KOPT-K1 (cell line): ENCODE results near the gene HES5.

ENCODE experiments used
- H3K27ac ChIP-seq: fragments of 200-600 bp; sonication (generic); 2 replicates; pipeline ENCODE4 v1.5.1; 2016; ENCODE audit warnings: antibody characterized with exemption, mild to moderate bottlenecking, low read depth, low read length; ENCODE audit not compliant: poor library complexity, severe bottlenecking
- H3K36me3 ChIP-seq: fragments of 200-600 bp; sonication (generic); 2 replicates; pipeline ENCODE4 v1.5.1; 2017; ENCODE audit warnings: antibody characterized with exemption, mild to moderate bottlenecking, low read length, moderate library complexity; ENCODE audit not compliant: insufficient read depth
- H3K9me3 ChIP-seq: fragments of 200-600 bp; sonication (generic); 2 replicates; pipeline ENCODE4 v1.5.1; 2017; ENCODE audit warnings: antibody characterized with exemption, low read length, mild to moderate bottlenecking; ENCODE audit not compliant: insufficient read depth, poor library complexity, severe bottlenecking

HES5 gene

DNA sequence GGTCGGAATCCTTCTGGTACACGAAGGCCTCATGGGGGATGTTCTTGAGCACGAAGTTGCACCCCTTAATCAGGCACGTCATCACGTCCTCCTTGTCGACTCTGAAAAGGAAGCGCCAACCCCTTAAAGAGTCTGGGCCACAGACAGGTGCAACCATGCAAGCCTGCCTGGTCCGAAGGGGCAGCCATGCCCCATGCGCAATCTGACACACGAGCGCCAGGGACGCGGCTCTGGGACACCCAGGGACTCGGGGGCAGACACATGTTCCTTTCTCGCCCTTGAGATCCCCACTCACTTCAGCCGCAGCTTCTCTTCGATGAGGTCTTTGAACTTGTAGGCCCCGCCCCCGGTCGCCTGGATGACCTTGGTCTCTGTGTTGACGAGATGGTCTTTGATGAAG, 9.3 kb downstream of the HES5 start:
- peaks cover 75% of the 10 kb centered on the region for H3K36me3 ChIP-seq
- H3K9me3 ChIP-seq = no peaks in the 10 kb centered on the region
- no peak overlapping the region for H3K27ac ChIP-seq

DNA sequence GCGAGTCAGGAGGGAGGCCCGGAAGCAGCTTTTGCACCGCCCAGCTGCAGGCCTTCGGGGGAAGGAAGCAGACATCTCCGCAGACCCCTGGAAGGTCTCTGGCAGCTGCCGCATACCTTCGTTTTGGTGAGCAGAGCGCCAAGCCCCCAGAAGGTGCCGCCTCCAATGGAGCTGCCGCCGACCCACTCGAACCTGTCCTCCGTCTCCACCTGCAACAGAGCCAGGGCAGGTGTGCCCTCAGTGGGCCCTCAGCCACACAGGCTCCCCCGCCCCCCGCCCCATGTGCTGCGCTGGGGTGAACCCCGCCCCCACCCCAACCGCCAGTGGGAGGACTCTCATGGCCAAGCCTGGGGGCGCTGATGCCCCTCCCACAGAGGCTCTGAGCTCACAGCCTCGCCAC, 9.9 kb downstream of the HES5 start:
- Histone ChIP-seq H3K27ac (no peak overlapping the region), H3K9me3 (no peaks in the 10 kb centered on the region), H3K36me3 (peaks cover 81% of the 10 kb centered on the region)

DNA sequence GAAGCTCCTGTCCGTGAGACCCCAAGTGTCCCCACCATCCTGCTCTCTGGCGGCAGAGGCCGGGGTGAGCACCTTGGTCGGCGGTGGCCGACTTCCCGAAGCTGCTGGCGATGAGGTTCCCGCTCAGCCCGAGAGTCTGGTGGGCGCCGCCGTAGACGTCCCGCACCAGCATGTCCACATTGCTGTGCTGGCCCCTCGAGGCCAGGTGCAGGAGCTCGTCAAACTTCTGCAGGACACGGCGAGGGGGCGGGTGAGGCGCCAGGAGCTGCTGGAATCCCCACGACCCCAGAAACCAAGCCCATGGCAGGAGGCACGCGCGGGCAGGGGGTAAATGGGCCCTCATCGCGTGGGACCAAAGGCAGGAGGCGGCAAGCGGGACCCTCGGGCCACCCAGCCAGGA, 10.3 kb downstream of the HES5 start:
- H3K36me3 ChIP-seq = peaks cover 85% of the 10 kb centered on the region
- no peak overlapping the region for H3K27ac ChIP-seq
- H3K9me3 ChIP-seq = no peaks in the 10 kb centered on the region

DNA sequence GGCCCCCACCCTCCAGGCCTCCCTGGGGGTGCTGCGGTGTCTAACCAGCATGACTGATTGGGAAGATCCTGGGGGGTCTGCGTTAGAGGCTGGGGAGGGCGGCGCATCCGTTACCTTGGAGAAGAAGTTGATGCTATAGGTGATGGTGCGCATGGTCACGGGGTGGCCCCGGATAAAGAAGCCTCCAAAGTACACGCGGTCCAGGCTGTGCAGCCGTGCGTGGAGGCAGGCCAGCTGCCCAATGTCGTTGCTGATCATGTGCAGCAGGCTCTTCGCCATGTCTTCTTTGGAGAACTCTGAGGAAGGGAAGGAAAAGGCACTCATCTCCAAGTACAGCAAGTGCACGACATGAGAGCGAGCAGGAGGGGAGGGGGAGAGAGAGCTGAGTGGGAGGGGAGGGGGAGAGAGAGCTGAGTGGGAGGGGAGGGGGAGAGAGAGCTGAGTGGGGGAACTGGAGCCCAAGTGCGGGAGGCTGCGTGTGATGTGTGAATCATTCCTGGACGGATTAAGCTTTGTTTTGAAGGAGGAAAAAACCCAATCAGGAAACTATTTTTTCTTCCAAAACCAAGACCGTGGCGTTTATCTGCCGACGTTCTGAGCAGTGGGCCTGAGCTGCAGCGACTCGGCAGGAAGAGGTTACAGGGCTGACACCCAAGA, 10.9 kb downstream of the HES5 start:
- H3K9me3 ChIP-seq = no peaks in the 10 kb centered on the region
- H3K36me3 ChIP-seq = peaks cover 89% of the 10 kb centered on the region
- no peak overlapping the region for H3K27ac ChIP-seq

DNA sequence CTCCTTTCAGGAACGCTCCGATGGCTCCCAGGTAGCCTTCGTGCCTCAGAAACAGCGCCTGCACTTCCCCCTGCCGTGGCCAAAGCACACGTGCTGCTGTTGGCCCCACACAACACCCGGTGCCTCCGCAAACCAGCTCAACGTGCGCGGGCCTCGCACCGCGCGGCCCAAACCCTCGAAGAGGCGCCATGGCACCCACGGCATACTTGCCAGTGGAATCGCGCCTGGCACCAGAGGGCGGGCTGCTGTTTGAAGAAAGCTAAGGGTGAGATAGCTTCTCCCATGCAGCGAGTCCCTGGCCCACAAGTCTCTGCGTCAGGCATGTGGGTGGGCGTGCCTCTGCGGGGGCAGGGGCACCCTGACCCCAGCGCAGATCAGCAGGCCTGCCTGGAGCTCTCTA, 11.5 kb downstream of the HES5 start:
- Histone ChIP-seq H3K9me3 (no peaks in the 10 kb centered on the region), H3K27ac (no peak overlapping the region), H3K36me3 (peaks cover 95% of the 10 kb centered on the region)

DNA sequence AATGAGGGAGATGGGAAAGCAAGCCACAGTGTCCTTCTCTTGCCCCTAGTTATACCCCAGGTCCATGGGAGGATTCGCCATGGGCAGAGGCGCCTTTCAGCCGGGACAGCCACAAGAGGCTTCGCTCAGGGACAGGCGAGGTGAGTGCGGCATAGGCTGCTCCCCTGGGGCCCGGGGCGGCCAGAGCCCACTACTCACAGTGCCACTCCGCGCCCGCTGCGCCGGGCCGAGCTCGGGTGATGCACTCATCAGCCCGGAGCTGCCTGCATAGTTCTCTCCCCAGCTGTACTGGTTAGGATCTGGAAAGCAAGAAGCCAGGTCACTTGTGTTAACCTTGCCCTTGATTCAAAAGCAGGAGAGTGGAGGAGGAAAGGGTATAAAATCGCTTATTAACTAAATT, 12.1 kb downstream of the HES5 start:
- Histone ChIP-seq H3K9me3 (no peaks in the 10 kb centered on the region), H3K27ac (no peak overlapping the region), H3K36me3 (peaks cover 95% of the 10 kb centered on the region)

DNA sequence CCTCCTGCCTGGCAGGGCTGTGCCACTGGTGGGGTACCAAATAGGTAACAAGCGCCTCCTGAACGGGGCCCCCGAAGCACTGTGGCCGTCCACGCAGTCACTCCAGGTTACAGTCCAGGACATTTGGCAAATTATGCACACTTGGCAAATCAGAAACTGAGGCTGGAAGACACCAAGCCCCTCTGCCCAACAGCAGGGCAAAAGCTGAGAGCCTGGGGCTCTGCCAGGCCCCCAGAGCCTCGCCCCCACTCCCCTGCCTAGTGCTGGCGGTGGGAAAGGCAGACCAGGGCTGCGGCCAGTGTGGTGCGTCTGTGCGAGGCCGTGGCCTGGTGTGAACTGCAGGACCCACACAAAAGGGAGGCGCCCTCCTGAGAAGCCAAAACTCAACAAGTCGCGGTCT, 13.1 kb downstream of the HES5 start:
- no peaks in the 10 kb centered on the region for H3K9me3 ChIP-seq
- H3K27ac ChIP-seq = no peak overlapping the region
- H3K36me3 ChIP-seq = peaks cover 97% of the 10 kb centered on the region

DNA sequence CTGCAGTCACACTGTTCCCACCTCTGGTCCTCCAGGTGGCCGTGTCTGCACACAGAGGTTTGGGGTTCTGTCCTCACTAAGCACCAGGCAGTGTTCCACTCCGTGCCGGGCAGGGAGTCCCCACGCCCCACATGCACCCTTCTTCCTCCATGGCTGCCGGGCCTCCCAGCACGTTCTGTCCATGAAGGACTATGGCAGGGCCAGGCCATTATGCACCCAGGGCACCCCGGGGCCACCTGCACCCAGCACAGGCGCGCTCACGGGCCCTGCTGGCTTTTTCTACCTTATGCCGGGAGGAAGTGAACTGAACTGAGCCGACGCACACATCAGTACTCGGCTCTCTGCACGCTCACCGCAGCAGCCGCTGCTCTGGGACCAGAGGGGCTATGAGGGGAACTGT, 13.9 kb downstream of the HES5 start:
- Histone ChIP-seq H3K36me3 (peaks cover 97% of the 10 kb centered on the region), H3K27ac (no peak overlapping the region), H3K9me3 (no peaks in the 10 kb centered on the region)

DNA sequence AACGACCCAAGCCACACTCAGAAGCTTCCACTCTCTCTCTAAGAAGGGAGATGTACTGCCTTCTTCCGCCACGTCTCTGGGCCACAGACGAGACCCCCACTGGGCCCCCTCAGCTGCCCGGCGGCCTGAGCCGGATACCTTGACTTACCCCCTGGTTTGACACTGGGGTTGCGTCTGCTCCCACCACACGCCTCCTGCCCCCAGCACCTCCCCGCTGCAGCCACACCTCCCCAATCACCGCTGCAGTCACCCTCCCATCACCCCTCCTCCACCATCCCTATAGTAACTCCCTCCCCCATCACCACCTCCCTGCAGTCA, 14.3 kb downstream of the HES5 start:
- peaks cover 97% of the 10 kb centered on the region for H3K36me3 ChIP-seq
- no peak overlapping the region for H3K27ac ChIP-seq
- no peaks in the 10 kb centered on the region for H3K9me3 ChIP-seq

DNA sequence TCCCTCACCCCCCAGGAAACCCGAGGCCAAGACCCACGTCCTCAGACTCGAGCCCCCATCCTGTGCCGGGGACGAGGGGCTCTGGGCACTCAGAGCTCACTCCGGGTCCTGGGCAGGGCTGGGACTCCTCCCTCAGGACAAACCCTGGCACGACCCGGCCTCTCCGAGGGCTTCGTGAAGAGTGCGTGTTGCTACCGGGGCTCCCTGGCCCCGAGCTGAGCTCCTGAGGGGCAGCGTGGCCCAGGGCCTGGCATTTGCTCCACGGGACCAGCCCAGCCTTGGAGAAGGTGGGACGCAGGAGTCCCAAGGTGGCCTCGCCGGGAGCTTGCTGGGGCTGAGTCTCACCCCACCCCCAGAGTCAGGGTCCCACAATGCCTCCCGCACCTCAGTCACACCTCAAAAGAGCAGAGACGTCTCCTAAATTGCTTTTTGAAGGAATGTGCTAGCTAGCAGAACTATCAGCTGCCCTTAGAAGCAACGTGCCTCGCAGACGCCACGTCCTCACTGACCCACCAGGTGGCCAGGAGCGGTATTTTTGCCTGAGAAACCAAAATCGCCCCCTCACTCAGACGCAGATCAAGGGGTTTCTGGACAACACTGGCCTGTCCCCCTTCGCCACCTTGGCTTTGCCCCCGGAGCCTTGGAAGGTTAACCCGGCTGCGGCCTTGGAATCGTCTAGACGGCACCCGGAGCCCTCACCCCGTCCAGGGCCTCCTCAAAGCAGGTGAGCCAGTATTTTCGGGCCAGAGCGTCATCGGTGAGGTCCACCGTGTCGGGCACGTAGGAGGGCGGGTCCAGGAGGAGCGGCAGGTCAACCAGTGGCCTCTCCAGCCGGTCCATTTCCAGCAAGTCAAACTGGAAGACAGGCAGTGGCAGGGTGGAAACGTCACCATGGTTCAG, 14.9 kb downstream of the HES5 start:
- no peak overlapping the region for H3K27ac ChIP-seq

DNA sequence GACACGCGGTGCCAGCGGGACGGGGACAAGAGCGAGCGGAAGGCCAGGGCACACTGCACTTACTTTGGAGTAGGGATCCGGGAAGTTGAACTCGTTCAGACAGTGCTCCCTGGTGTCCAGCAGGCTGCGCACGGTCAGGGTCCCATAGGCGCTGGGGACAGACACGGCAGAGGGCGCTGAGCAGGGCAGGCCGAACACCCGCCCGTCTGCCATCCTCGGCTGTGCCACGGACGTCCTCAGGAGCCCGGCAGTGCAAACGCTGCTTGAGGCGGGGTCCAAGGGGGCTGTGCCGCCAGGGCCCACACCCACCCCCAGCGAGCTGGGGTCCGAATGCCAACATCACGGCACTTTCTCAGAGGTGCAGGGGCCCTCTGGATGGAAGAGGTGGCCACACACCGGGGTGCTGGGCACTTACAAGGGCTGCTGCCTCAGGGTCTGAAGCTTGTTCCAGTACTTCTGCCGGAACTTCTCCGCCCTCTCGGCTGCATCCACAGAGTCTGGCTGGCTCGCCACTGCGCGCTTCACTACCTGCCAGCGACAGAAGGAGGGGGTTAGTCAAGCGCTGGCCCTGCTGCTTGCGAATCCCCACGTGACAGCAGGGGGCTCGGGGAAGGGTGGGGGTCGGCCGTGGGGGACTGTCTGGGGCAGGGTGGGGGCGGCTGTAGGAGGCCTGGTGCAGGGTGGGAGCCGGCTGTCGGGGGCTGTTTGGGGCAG, 16.0 kb downstream of the HES5 start:
- Histone ChIP-seq H3K9me3 (no peaks in the 10 kb centered on the region), H3K27ac (no peak overlapping the region), H3K36me3 (peaks cover 98% of the 10 kb centered on the region)

More for the DNA sequence above, 14.9 kb downstream of the HES5 start:
- Histone ChIP-seq H3K36me3 (peaks cover 98% of the 10 kb centered on the region), H3K9me3 (no peaks in the 10 kb centered on the region)

DNA sequence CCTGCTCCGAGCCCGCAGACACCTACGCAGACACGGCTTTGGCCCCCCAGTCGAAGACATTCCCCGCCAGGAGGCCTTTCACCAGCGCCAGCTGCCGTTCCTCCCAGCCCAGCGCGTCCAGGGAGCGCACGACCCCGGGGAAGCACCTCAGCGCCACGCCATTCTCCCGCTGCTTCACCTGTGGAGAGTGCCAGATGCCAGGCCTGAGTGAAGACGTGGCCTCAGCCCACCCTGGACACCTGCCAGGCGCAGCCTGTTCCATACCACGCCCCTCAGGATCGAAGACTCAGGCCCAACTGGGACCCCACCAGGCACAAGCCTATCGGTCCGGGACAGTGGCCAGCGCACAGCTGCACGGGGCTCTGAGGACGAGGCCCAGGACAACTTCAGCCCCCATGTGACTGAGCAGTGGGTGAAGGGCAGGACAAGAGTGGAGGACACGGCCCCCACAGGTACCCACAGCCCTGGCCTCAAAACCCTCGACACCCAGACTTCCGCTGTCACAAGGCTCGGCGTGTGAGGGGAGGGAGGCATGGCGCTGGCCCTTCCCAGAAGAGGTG, 17.1 kb downstream of the HES5 start:
- Histone ChIP-seq H3K27ac (no peak overlapping the region), H3K36me3 (peaks cover 97% of the 10 kb centered on the region), H3K9me3 (no peaks in the 10 kb centered on the region)

DNA sequence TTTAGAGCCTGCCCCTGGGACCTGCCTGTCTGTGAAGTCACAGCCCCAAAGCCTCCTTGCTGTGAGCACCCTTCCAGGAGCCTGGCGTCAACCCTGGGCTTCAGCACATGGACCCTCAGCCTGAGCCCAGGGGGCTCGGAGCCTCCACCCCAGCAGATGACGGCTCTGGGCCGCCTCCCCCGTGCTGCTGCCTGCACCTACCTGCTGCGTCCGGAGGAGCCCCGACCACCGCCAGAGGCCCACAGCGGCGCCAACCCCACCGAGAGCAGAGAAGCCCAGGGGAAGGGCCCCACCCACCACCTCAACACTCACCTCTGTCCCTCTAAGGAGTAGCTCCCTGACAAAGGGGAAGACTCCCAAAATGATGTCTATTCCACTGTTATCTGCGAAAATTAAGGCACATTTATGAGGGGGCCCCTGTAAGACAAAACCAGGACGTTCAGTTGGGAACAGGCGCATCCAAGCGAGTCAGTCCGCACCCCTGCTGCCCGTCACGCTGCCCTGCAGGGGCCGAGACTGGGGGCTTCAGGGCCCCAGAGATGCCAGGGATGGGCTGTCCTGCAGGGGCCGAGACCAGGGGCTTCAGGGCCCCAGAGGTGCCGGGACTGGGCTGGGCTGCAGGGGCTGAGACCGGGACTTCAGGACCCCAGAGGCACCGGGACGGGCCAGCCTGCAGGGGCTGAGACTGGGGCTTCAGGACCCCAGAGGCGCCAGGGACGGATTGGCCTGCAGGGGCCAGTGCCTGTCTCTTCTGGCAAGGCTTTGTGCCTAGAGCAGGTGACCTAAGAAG, 19.5 kb downstream of the HES5 start:
- Histone ChIP-seq H3K9me3 (no peaks in the 10 kb centered on the region), H3K36me3 (peaks cover 85% of the 10 kb centered on the region), H3K27ac (no peak overlapping the region)

DNA sequence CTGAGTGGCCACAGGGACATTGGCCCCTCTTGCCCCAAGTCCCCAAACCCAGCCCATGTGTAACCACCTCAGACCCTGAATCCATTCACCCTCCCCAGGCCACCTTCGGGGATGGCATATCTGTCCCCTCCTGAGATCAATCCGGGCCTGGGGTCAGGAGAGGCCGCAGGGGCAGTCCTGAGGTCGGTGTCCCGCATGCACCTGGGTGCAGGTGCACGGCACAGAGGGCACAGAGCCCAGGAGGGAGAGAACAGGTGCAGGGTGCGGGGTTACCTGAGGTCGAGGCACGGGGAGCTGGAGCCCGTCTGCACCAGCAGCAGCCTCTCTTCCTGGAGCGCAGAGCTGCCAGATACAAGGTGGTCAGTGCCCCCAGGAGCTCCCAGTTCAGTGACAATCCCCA, 20.5 kb downstream of the HES5 start:
- Histone ChIP-seq H3K36me3 (peaks cover 75% of the 10 kb centered on the region), H3K9me3 (no peaks in the 10 kb centered on the region), H3K27ac (no peak overlapping the region)
